ENCODE results near the gene ELAVL2.

Gene ELAVL2

GRCh38 chr9:23698161-23698560 is 127.9 kb downstream of the ELAVL2 start:
- TF ChIP-seq PPARA (CRISPR knock-in tag; IDR thresholded peaks at IDR 0.05; ENCODE audit: borderline replicate concordance) (no peak), TOX (CRISPR knock-in tag; IDR thresholded peaks at IDR 0.05; ENCODE audit: borderline replicate concordance) (no peak), POU6F1 (CRISPR knock-in tag; IDR thresholded peaks at IDR 0.05; ENCODE audit: borderline replicate concordance, low read depth) (no peak), ZFP30 (CRISPR knock-in tag; IDR thresholded peaks at IDR 0.05) (no peak), ZFP3 (CRISPR knock-in tag; IDR thresholded peaks at IDR 0.05) (no peak), RARB (CRISPR knock-in tag; IDR thresholded peaks at IDR 0.05) (no peak), ZNF70 (CRISPR knock-in tag; IDR thresholded peaks at IDR 0.05) (no peak), ISL1 (CRISPR knock-in tag; IDR thresholded peaks at IDR 0.05) (no peak), ESRRG (CRISPR knock-in tag; IDR thresholded peaks at IDR 0.05) (no peak), GLIS3 (CRISPR knock-in tag; IDR thresholded peaks at IDR 0.05) (no peak), TCF4 (CRISPR knock-in tag; IDR thresholded peaks at IDR 0.05; ENCODE audit: borderline replicate concordance) (no peak), CSRNP3 (CRISPR knock-in tag; IDR thresholded peaks at IDR 0.05) (no peak), ZNF565 (CRISPR knock-in tag; conservative IDR thresholded peaks at IDR 0.05; ENCODE audit: low read depth) (no peak), TSHZ2 (CRISPR knock-in tag; IDR thresholded peaks at IDR 0.05) (no peak), PATZ1 (CRISPR knock-in tag; IDR thresholded peaks at IDR 0.05; ENCODE audit: borderline replicate concordance) (no peak), SNAI2 (CRISPR knock-in tag; IDR thresholded peaks at IDR 0.05) (no peak), ZNF8 (CRISPR knock-in tag; IDR thresholded peaks at IDR 0.05) (no peak)
- no peak for ATAC-seq

GRCh38 chr9:23695572-23695971 is 130.5 kb downstream of the ELAVL2 start:
- ATAC-seq, result no peak

More at GRCh38 chr9:23695572-23695971, 130.5 kb downstream of the ELAVL2 start:
- TF ChIP-seq ZC3H10 (CRISPR knock-in tag; IDR thresholded peaks at IDR 0.05) (no peak), PPARA (CRISPR knock-in tag; IDR thresholded peaks at IDR 0.05; ENCODE audit: borderline replicate concordance) (no peak), ISL1 (CRISPR knock-in tag; IDR thresholded peaks at IDR 0.05) (no peak), CSRNP3 (CRISPR knock-in tag; IDR thresholded peaks at IDR 0.05) (no peak), ZNF70 (CRISPR knock-in tag; IDR thresholded peaks at IDR 0.05) (no peak), BACH2 (CRISPR knock-in tag; IDR thresholded peaks at IDR 0.05; ENCODE audit: borderline replicate concordance) (no peak), PATZ1 (CRISPR knock-in tag; IDR thresholded peaks at IDR 0.05; ENCODE audit: borderline replicate concordance) (no peak)
